Measurements from ENCODE around the gene GAK.

The GAK gene

DNA sequence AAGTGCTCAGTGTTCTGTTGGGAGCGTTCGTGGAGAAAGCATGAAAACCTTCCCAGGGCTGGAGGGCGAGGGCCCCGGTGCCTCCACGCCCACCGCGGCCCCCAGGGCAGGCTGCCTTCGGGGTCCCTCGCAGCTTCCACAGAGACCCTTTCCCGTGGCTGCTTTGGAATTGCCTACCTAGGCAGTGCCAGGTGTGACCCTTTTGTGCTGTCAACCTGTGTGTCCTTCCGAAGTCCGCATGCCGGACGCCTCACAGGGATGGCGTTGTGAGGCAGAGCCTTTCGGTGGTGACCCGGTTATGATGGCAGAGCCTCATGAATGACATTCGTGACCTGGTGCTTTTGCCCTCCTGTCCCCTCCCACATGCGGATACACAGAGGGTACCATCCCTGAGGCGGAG, 17.5 kb upstream of the GAK start:
- DNase-seq (ENCODE audit: insufficient read length, low spot score) (no peak), FAIRE-seq (no peak)
- TF ChIP-seq, protein P1, sequence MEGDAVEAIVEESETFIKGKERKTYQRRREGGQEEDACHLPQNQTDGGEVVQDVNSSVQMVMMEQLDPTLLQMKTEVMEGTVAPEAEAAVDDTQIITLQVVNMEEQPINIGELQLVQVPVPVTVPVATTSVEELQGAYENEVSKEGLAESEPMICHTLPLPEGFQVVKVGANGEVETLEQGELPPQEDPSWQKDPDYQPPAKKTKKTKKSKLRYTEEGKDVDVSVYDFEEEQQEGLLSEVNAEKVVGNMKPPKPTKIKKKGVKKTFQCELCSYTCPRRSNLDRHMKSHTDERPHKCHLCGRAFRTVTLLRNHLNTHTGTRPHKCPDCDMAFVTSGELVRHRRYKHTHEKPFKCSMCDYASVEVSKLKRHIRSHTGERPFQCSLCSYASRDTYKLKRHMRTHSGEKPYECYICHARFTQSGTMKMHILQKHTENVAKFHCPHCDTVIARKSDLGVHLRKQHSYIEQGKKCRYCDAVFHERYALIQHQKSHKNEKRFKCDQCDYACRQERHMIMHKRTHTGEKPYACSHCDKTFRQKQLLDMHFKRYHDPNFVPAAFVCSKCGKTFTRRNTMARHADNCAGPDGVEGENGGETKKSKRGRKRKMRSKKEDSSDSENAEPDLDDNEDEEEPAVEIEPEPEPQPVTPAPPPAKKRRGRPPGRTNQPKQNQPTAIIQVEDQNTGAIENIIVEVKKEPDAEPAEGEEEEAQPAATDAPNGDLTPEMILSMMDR (IDR thresholded peaks at IDR 0.05; ENCODE audit: insufficient read depth, missing control alignments) = no peak

DNA sequence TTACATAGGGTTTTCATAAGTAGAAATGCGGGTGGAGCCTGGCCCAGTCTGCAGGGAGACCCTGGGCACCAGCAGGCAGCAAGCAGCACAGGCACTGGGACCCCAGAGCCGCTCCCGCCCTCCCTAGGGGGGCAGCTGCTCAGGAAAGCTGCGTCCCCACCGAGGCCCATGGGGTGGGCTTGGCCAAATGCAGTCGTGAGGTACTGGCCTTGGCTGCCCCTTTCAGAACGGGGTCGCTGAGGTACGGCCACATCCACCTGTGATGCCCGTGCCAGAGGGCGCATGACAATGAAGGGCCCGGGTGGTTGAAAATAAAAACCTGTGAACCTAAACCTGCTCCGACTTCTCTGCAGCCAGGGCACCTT, 16.8 kb upstream of the GAK start:
- DNase-seq (ENCODE audit: insufficient read length, low spot score) = no peak
- no peak for FAIRE-seq

DNA sequence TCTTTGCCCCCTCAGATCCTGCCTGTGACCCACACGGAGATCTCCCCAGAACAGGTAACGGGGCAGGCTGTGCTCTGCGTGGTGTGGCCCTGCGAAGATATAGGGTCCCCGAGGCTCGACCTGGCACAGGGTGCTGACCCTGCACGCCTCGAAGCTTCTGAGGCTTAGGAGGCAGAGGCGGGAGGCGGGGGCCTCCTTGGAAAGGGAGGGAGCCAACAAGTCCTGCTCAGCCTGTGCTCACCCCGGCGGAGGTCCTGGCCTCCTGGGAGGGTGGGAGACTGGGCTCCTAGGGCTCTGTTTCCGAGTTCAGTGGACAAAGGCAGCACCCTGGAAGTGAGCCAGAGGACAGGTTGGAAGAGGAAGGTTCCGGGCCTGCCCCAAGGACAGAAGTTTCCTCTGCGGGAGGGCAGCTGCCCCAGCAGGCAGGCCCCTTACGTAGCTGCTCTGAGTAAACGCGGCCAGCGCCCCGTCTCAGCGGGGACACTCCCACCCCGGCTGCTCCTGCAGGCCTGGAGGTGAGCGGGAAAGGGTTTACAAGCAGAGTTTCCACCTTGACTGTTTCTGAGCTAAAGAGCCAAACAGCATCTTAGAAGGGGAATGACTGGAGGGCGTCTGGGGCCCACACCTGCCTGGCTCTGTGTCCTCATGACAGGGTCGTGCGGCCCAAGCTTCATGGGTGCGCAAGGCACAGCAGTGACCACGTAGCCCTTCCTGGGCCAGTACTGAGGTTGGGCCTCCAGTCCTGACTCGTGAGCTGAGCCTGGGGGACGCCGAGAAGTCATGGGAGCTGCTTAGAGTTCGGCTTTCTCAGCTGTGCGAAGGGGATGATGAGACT, 16.2 kb upstream of the GAK start:
- TF ChIP-seq, protein P1 (IDR thresholded peaks at IDR 0.05; ENCODE audit: insufficient read depth, missing control alignments) = no peak
- no peak for FAIRE-seq
- no peak for DNase-seq (ENCODE audit: insufficient read length, low spot score)

More for the DNA sequence above, 16.8 kb upstream of the GAK start:
- TF ChIP-seq, protein P1 (IDR thresholded peaks at IDR 0.05; ENCODE audit: insufficient read depth, missing control alignments) = no peak

DNA sequence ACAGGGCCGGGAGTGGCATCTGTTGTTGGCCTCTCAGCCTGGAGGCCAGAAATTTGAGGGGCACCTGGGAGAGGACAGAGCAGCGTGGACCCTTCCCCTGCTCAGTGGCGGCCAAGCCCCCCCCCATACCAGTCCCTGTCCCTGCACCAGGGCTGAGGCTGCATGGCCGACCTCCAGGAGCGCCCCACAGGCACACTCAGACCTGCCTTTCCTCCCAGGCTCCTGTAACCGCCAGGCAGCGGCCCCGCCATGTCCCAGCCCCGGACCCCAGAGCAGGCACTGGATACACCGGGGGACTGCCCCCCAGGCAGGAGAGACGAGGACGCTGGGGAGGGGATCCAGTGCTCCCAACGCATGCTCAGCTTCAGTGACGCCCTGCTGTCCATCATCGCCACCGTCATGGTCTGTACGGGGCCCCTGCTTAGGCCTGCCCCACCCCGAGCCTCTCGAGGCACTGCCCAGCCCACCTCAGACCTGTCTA, 15.4 kb upstream of the GAK start:
- DNase-seq (ENCODE audit: insufficient read length, low spot score) (no peak), FAIRE-seq (no peak)
- TF ChIP-seq, protein P1 (IDR thresholded peaks at IDR 0.05; ENCODE audit: insufficient read depth, missing control alignments) = no peak

DNA sequence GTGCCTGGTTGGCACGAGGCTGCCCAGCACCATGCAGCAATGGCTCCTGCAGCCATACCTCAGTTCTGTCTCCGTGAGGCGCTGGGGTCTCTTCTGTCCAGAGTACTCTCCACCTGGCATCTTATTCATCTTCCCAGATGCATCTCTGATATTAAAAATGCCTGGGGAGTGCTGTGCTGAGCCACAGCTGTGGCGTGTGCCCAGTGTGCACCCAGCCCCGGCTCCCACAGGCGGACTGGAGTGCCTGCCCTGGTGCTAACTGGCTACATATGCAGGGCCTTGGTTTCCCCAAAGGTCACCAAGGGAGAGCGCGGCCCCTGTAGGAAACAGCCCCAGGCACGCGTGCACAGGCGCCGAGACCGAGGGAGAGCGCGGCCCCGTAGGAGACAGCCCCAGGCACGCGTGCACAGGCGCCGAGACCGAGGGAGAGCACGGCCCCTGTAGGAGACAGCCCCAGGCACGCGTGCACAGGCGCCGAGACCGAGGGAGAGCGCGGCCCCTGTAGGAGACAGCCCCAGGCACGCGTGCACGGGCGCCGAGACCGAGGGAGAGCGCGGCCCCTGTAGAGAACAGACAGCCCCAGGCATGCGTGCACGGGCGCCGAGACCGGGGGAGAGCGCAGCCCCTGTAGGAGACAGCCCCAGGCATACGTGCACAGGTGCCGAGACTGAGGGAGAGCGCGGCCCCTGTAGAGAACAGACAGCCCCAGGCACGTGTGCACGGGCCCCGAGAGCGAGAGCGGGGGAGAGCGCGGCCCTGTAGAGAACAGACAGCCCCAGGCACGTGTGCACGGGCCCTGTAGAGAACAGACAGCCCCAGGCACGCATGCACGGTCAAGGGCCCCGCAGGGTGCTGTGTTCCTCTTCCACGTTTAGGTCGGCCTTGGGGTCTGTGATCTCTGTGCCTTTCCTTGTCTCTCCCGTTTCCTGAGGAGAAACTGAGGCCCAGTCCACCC, 14.7 kb upstream of the GAK start:
- FAIRE-seq (no peak), DNase-seq (ENCODE audit: insufficient read length, low spot score) (no peak)
- TF ChIP-seq, protein P1 (IDR thresholded peaks at IDR 0.05; ENCODE audit: insufficient read depth, missing control alignments) = no peak

DNA sequence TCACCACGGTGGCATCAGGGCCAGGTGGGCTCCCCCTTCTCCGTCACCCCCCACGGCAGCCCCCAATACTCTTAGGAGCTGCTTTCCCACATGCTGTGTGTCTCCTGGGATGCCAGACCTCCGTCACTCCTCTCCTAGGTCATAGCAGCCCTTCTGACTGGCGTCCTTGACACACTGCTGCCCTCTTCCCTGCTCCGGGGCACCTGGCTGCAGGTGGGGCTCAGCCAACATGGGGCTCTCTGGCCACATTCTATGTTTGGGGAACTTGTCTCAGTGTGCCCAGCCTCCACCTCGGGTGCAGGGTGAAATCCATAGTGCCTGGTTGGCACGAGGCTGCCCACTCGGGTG, 14.0 kb upstream of the GAK start:
- no peak for DNase-seq (ENCODE audit: insufficient read length, low spot score)
- TF ChIP-seq, protein P1 (IDR thresholded peaks at IDR 0.05; ENCODE audit: insufficient read depth, missing control alignments) = no peak
- FAIRE-seq = no peak

Data from D721Med (cell line).